K562 (cell line): Measurements from ENCODE around the gene GET3. TPM values are rescaled to one million over a fixed set of nuclear protein-coding genes. Genes with fewer than 3 reads are reported as not detected.

Experiments
- BMI1 ChIP-seq: fragments of 150-350 bp; IDR thresholded peaks from 2 replicates; pipeline ENCODE4 v1.6.1; 2014; ENCODE audit warnings: low read length
- CREB1 ChIP-seq, 2 experiments: sonication (generic) in 1 of 2; formaldehyde crosslinking in 1 of 2; IDR thresholded peaks; 2 replicates each; pipeline versions ENCODE4 v1.6.1 to v1.8.0; 2012 to 2022; ENCODE audit warnings: inconsistent platforms in 1 of 2, mild to moderate bottlenecking in 1 of 2, missing genetic modification reagents in 1 of 2, moderate library complexity in 1 of 2
- ELF1 ChIP-seq: fragments of 200-800 bp; sonication (Bioruptor generic); IDR thresholded peaks from 2 replicates; pipeline ENCODE4 v1.6.1; 2016; ENCODE audit warnings: missing genetic modification characterization, missing compliant biosample characterization
- GATAD2A ChIP-seq: fragments of 450-650 bp; IDR thresholded peaks from 2 replicates; pipeline ENCODE4 v1.6.1; 2017
- MAFG ChIP-seq: fragments of 450-650 bp; conservative IDR thresholded peaks from 2 replicates; pipeline ENCODE4 v1.6.1; 2016; ENCODE audit warnings: missing genetic modification characterization, missing compliant biosample characterization
- MYC ChIP-seq, 2 experiments: fragments of 250-450 bp in 1 of 2; sonication (Bioruptor Pico) in 1 of 2; IDR thresholded peaks; 2 replicates each; pipeline versions ENCODE4 v1.5.1 to v1.6.1; 2012 to 2021; ENCODE audit warnings: low read depth in 2 of 2, borderline replicate concordance in 1 of 2, improper control_type of control experiment in 1 of 2, low read length in 1 of 2, mild to moderate bottlenecking in 1 of 2, moderate library complexity in 1 of 2
- NFIC ChIP-seq: fragments of 450-650 bp; IDR thresholded peaks from 2 replicates; pipeline ENCODE4 v1.6.1; 2017; ENCODE audit warnings: mild to moderate bottlenecking, inconsistent platforms
- NFRKB ChIP-seq: fragments of 450-650 bp; IDR thresholded peaks from 2 replicates; pipeline ENCODE4 v1.6.1; 2016; ENCODE audit warnings: low read depth
- NKRF ChIP-seq: fragments of 450-650 bp; IDR thresholded peaks from 2 replicates; pipeline ENCODE4 v1.6.1; 2016; ENCODE audit warnings: borderline replicate concordance
- NRF1 ChIP-seq, 2 experiments: fragments of 450-650 bp; IDR thresholded peaks in 1 of 2; conservative IDR thresholded peaks in 1 of 2; 2 replicates each; pipeline ENCODE4 v1.6.1; 2014; ENCODE audit warnings: mild to moderate bottlenecking in 2 of 2
- POLR2A ChIP-seq: fragments of 450-650 bp; conservative IDR thresholded peaks from 2 replicates; pipeline ENCODE4 v1.6.1; 2016
- POLR2G ChIP-seq: fragments of 200-400 bp; formaldehyde crosslinking; IDR thresholded peaks from 2 replicates; pipeline ENCODE4 v1.6.1; 2017; ENCODE audit warnings: low read depth, mild to moderate bottlenecking, antibody characterized with exemption, low read length, moderate library complexity
- RBM15 ChIP-seq: fragments of 200-400 bp; formaldehyde crosslinking; IDR thresholded peaks from 2 replicates; pipeline ENCODE4 v1.6.1; 2018; ENCODE audit warnings: mild to moderate bottlenecking, low read length, moderate library complexity; ENCODE audit not compliant: insufficient read depth
- SMARCE1 ChIP-seq: fragments of 450-650 bp; IDR thresholded peaks from 2 replicates; pipeline ENCODE4 v1.7.1; 2016; ENCODE audit warnings: mild to moderate bottlenecking
- TFE3 ChIP-seq: fragments of 450-650 bp; formaldehyde crosslinking; IDR thresholded peaks from 2 replicates; pipeline ENCODE4 v1.4.0; 2020; ENCODE audit warnings: mild to moderate bottlenecking, mixed read lengths
- ZKSCAN8 ChIP-seq: fragments of 200-800 bp; sonication (Bioruptor generic); IDR thresholded peaks from 2 replicates; pipeline ENCODE4 v1.6.1; 2016; ENCODE audit warnings: missing genetic modification characterization, missing compliant biosample characterization
- ZNF175 ChIP-seq: fragments of 200-800 bp; sonication (Bioruptor generic); IDR thresholded peaks from 2 replicates; pipeline ENCODE4 v1.6.1; 2016; ENCODE audit warnings: low read depth, mild to moderate bottlenecking, missing genetic modification characterization, missing compliant biosample characterization
- ZNF766 ChIP-seq: fragments of 200-800 bp; sonication (Bioruptor generic); conservative IDR thresholded peaks from 2 replicates; pipeline ENCODE4 v1.6.1; 2016; ENCODE audit warnings: missing genetic modification characterization, missing compliant biosample characterization
- ZNF79 ChIP-seq: fragments of 250-450 bp; sonication (Bioruptor Pico); IDR thresholded peaks from 2 replicates; pipeline ENCODE4 v1.4.0; 2020; ENCODE audit warnings: low read depth, mild to moderate bottlenecking, moderate library complexity
- polyA plus RNA-seq, 8 experiments: library from polyadenylated mRNA; depleted of rRNA in 4 of 8; stranded (reverse) in 5 of 8; unstranded in 3 of 8; fragments of >200 nt; fragmentation: Nextera tagmentation in 2 of 8; fragmentation: Illumina TruSeq in 1 of 8; extraction: Ambion mirVana in 2 of 8; extraction: Trizol in 1 of 8; gene quantifications; 2 replicates each; pipeline versions ENCODE4 v1.2.1 to v1.2.3, GENCODE V29; 2011 to 2014; ENCODE audit warnings: inconsistent platforms in 1 of 8, missing spikeins in 1 of 8
- total RNA-seq, 7 experiments: library from RNA; depleted of rRNA in 6 of 7; stranded (reverse); fragments of >200 nt in 6 of 7; fragmentation: Illumina TruSeq in 2 of 7; extraction: Trizol in 2 of 7; gene quantifications; 2 replicates each; pipeline versions ENCODE4 v1.2.1 to v1.2.3, GENCODE V29; 2011 to 2021; ENCODE audit warnings: low replicate concordance in 1 of 7
- TF ChIP-seq, protein P1 (sequence below): IDR thresholded peaks from 2 replicates; pipeline ENCODE4 v1.6.1; 2011; ENCODE audit warnings: borderline replicate concordance, low read depth, mild to moderate bottlenecking, moderate library complexity, low read length; ENCODE audit not compliant: insufficient read depth, poor library complexity, severe bottlenecking

The GET3 gene
- total and polyA plus RNA-seq, 9 of the 15 experiments (the other 6 are each of a cell fraction or from before 2014, with no cell fraction given) = 8.3 to 83.5 (median 51.8) TPM

DNA sequence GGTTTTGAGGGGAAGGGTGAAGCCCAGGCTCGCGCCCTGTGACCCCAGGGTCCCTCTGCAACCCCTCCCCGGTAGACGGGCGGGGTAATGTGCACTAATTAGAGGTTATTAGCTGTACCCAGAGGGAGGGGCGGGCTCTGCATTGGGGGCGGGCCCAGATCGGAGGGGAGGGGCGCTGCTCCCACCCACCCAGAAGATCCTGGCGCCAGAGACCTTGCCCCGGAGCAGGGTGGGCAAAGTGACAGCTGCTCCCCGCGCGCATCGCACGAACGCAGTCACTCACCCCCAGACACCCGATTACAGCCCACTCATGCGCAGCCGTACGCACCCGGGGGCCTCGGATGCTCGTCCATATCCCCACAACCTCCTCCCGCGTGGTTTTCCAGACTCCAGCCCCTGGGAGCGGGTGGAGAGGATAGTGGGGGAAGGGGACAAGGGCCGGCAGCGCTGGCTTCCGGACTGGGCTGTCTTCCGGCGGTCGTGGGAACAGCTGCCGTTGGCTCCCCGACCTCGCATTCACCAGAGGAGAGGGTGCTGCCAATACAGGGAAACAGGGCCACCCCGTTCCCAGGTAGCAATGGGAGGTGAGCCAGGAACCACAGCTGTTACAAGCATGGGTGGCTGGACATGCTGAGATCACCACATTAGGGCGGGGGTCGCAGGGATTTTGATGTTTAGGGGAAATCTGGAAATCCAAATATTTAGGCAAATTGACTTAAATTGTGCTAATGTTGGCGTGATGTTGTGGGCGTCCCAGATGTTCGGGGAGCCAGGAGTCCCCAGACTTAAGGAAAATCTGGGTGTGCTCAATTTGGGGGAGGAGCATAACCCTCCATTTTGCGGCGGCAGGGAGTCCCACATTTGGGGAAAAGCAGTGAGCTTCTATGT, 41.0 kb downstream of the GET3 start (continued):
- TF ChIP-seq NKRF = 0 out of 2 replicates have a peak, but pooled peaks have one; percentile 37
- peak; percentile 52; the same call in 1 of the 2 replicates for TF ChIP-seq ZKSCAN8 (CRISPR knock-in tag)
- peak; percentile 46 for TF ChIP-seq NFRKB
- peak; percentile 64; the same call in 1 of the 2 replicates for TF ChIP-seq POLR2G
- TF ChIP-seq MAFG = no peak
- TF ChIP-seq, protein P1, sequence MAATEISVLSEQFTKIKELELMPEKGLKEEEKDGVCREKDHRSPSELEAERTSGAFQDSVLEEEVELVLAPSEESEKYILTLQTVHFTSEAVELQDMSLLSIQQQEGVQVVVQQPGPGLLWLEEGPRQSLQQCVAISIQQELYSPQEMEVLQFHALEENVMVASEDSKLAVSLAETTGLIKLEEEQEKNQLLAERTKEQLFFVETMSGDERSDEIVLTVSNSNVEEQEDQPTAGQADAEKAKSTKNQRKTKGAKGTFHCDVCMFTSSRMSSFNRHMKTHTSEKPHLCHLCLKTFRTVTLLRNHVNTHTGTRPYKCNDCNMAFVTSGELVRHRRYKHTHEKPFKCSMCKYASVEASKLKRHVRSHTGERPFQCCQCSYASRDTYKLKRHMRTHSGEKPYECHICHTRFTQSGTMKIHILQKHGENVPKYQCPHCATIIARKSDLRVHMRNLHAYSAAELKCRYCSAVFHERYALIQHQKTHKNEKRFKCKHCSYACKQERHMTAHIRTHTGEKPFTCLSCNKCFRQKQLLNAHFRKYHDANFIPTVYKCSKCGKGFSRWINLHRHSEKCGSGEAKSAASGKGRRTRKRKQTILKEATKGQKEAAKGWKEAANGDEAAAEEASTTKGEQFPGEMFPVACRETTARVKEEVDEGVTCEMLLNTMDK = no peak
- 0 out of 2 replicates have a peak, but pooled peaks have one; percentile 32 for TF ChIP-seq GATAD2A
- no peak for TF ChIP-seq CREB1 (IDR thresholded peaks at IDR 0.05)
- TF ChIP-seq CREB1 (CRISPR knock-in tag; IDR thresholded peaks at IDR 0.05) = 0 out of 2 replicates have a peak, but pooled peaks have one; percentile 40
- TF ChIP-seq RBM15 = no peak
- 0 out of 2 replicates have a peak, but pooled peaks have one; percentile 27 for TF ChIP-seq ZNF766 (CRISPR knock-in tag)
- TF ChIP-seq BMI1 = no peak
- no peak for TF ChIP-seq TFE3 (CRISPR knock-in tag)
- 0 out of 2 replicates have a peak, but pooled peaks have one; percentile 42 for TF ChIP-seq POLR2A
- TF ChIP-seq NRF1 (conservative IDR thresholded peaks at IDR 0.05 in 1 of 2, IDR thresholded peaks at IDR 0.05 in 1 of 2) = peak; percentile 69 to 71
- TF ChIP-seq MYC (IDR thresholded peaks at IDR 0.05; ENCODE audit: low read depth, low read length) = peak; percentile 20
- no peak for TF ChIP-seq MYC (CRISPR knock-in tag; IDR thresholded peaks at IDR 0.05; ENCODE audit: borderline replicate concordance, low read depth)
- peak; percentile 43; the same call in 1 of the 2 replicates for TF ChIP-seq ELF1 (tag)
- no peak for TF ChIP-seq ZNF79 (CRISPR knock-in tag)
- TF ChIP-seq NFIC = peak; percentile 20; the same call in 1 of the 2 replicates
- no peak for TF ChIP-seq SMARCE1
- TF ChIP-seq ZNF175 (CRISPR knock-in tag) = 0 out of 2 replicates have a peak, but pooled peaks have one; percentile 15
